Keratinocyte (primary cell): Measurements from ENCODE around the gene KRT31. TPM values are rescaled to one million over a fixed set of nuclear protein-coding genes. Genes with fewer than 3 reads are reported as not detected.

Experiments
- DNase-seq: peaks from one replicate; pipeline ENCODE4 v3.0.0-alpha.2; 2011; ENCODE audit warnings: low read depth, missing footprints, low spot score
- FAIRE-seq: peaks from 2 replicates; lab custom pipeline; 2011; peaks lifted over from hg19 to GRCh38; lab: Jason Lieb, UNC
- H2AFZ ChIP-seq: 2 replicates; pipeline ENCODE4 v1.6.0; 2012; ENCODE audit warnings: low read length, control low read depth, inconsistent platforms; ENCODE audit not compliant: control insufficient read depth
- H3K27ac ChIP-seq: 2 replicates; pipeline ENCODE4 v1.5.1; 2011; ENCODE audit warnings: low read length; ENCODE audit not compliant: control insufficient read depth, insufficient read depth
- H3K27me3 ChIP-seq: 3 replicates; pipeline ENCODE4 v1.6.0; 2011; ENCODE audit warnings: low read length; ENCODE audit not compliant: control insufficient read depth, insufficient read depth; ENCODE audit errors: extremely low read depth
- H3K36me3 ChIP-seq, 2 experiments: 2 replicates in 1 of 2; 3 replicates in 1 of 2; pipeline ENCODE4 v1.5.1; 2011; ENCODE audit warnings: low read length in 2 of 2, mild to moderate bottlenecking in 1 of 2; ENCODE audit not compliant: control insufficient read depth in 2 of 2, insufficient read depth in 2 of 2; ENCODE audit errors: extremely low read depth in 1 of 2
- H3K4me1 ChIP-seq: 3 replicates; pipeline ENCODE4 v1.5.1; 2011; ENCODE audit warnings: low read length; ENCODE audit not compliant: control insufficient read depth, insufficient read depth; ENCODE audit errors: extremely low read depth
- H3K4me2 ChIP-seq: 3 replicates; pipeline ENCODE4 v1.6.0; 2011; ENCODE audit warnings: low read depth, low read length; ENCODE audit not compliant: control insufficient read depth, insufficient read depth; ENCODE audit errors: extremely low read depth
- H3K4me3 ChIP-seq, 3 experiments: fragments of 200-600 bp in 1 of 3; sonication (generic) in 1 of 3; 2 replicates in 2 of 3; 3 replicates in 1 of 3; pipeline ENCODE4 v1.5.1; 2011 to 2016; ENCODE audit warnings: low read length in 3 of 3, mild to moderate bottlenecking in 3 of 3, control low read depth in 2 of 3, inconsistent platforms in 1 of 3, low read depth in 1 of 3, mixed read lengths in 1 of 3, mixed run types in 1 of 3, moderate library complexity in 1 of 3; ENCODE audit not compliant: control insufficient read depth in 2 of 3, insufficient read depth in 2 of 3; ENCODE audit errors: extremely low read depth in 1 of 3
- H3K79me2 ChIP-seq: 2 replicates; pipeline ENCODE4 v1.6.0; 2012; ENCODE audit warnings: low read length; ENCODE audit not compliant: control insufficient read depth, insufficient read depth
- H3K9ac ChIP-seq: 3 replicates; pipeline ENCODE4 v1.6.0; 2011; ENCODE audit warnings: low read length; ENCODE audit not compliant: control insufficient read depth, insufficient read depth; ENCODE audit errors: extremely low read depth
- H3K9me1 ChIP-seq: 3 replicates; pipeline ENCODE4 v1.6.0; 2011; ENCODE audit warnings: low read length; ENCODE audit not compliant: control insufficient read depth, insufficient read depth; ENCODE audit errors: extremely low read depth
- H3K9me3 ChIP-seq: 2 replicates; pipeline ENCODE4 v1.5.1; 2012; ENCODE audit warnings: low read depth, low read length; ENCODE audit not compliant: control insufficient read depth
- H4K20me1 ChIP-seq: 3 replicates; pipeline ENCODE4 v1.6.0; 2011; ENCODE audit warnings: low read length; ENCODE audit not compliant: control insufficient read depth, insufficient read depth; ENCODE audit errors: extremely low read depth
- EZH2 ChIP-seq: IDR thresholded peaks from one replicate; pipeline ENCODE4 v1.6.1; 2012; ENCODE audit warnings: inconsistent platforms, mild to moderate bottlenecking, low read length, moderate library complexity
- dilution Hi-C: fragments of 300-500 bp; cut with MboI; formaldehyde crosslinking; loops from one replicate; pipeline ENCODE4 v1.7.0; 2020; ENCODE audit warnings: low sequenced_read_pairs; ENCODE audit not compliant: extremely low pct_ligation_motif_present
- polyA plus RNA-seq, 5 experiments: library from polyadenylated mRNA; depleted of rRNA in 3 of 5; stranded (reverse) in 3 of 5; stranded (forward) in 1 of 5; unstranded in 1 of 5; fragments of >200 nt; gene quantifications; 1 replicate in 1 of 5; 2 replicates in 3 of 5; 3 replicates in 1 of 5; pipeline versions ENCODE4 v1.2.1 to v1.2.3, GENCODE V29; 2011 to 2012; ENCODE audit warnings: missing spikeins in 2 of 5, low read depth in 1 of 5, low replicate concordance in 1 of 5
- TF ChIP-seq, protein P1 (sequence below), 3 experiments: IDR thresholded peaks in 1 of 3; conservative IDR thresholded peaks in 1 of 3; optimal IDR thresholded peaks in 1 of 3; 2 replicates in 2 of 3; 3 replicates in 1 of 3; pipeline versions ENCODE3 to v1.5.1; 2011; ENCODE audit warnings: low read length in 3 of 3, mild to moderate bottlenecking in 3 of 3, moderate library complexity in 2 of 3, control low read depth in 1 of 3, inconsistent platforms in 1 of 3; ENCODE audit not compliant: insufficient read depth in 2 of 3; ENCODE audit errors: extremely low read depth in 1 of 3

The KRT31 gene
- polyA plus RNA-seq, 1 donor (not counting 4 experiments of a cell fraction or from before 2014, with no cell fraction given), result 24.9 TPM

DNA sequence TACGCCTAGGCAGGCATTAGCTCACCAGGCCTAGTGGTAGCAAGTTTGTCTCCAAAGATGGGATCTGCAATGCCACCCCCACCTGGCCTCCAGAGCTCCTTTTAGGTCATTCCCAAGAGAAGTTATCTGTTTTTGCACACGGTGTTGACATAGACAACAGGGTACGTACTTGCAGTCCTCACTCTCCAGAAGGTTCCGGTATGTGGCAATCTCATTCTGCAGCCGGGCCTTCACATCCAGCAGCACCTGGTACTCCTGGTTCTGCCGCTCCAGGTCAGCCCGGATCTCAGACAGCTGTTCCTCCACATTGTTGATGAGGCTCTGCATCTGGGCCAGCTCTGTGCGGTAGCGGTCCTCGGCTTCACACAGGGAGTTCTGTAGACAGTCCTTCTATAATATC is 9.8 kb upstream of the KRT31 start:
- FAIRE-seq (no peak), DNase-seq (no peak)
- H3K36me3 ChIP-seq, result no peaks in the 10 kb centered on the region
- no peaks in the 10 kb centered on the region for H3K27me3 ChIP-seq
- no peaks in the 10 kb centered on the region for H3K79me2 ChIP-seq
- dilution Hi-C loops, result no loop called here
- H3K4me1 ChIP-seq, result peaks cover 25% of the 10 kb centered on the region
- H3K9ac ChIP-seq, result no peak overlapping the region
- TF ChIP-seq EZH2, result no peak
- TF ChIP-seq, protein P1, sequence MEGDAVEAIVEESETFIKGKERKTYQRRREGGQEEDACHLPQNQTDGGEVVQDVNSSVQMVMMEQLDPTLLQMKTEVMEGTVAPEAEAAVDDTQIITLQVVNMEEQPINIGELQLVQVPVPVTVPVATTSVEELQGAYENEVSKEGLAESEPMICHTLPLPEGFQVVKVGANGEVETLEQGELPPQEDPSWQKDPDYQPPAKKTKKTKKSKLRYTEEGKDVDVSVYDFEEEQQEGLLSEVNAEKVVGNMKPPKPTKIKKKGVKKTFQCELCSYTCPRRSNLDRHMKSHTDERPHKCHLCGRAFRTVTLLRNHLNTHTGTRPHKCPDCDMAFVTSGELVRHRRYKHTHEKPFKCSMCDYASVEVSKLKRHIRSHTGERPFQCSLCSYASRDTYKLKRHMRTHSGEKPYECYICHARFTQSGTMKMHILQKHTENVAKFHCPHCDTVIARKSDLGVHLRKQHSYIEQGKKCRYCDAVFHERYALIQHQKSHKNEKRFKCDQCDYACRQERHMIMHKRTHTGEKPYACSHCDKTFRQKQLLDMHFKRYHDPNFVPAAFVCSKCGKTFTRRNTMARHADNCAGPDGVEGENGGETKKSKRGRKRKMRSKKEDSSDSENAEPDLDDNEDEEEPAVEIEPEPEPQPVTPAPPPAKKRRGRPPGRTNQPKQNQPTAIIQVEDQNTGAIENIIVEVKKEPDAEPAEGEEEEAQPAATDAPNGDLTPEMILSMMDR (optimal IDR thresholded peaks at IDR 0.05 in 1 of 3, IDR thresholded peaks at IDR 0.05 in 1 of 3, conservative IDR thresholded peaks at IDR 0.05 in 1 of 3; ENCODE audit: extremely low read depth in 1 of 3, insufficient read depth in 2 of 3, low read length in 3 of 3), result no peak
- no peaks in the 10 kb centered on the region for H3K9me1 ChIP-seq
- H3K9me3 ChIP-seq, result no peaks in the 10 kb centered on the region
- no peak overlapping the region for H3K27ac ChIP-seq
- H2AFZ ChIP-seq, result no peak overlapping the region
- H3K4me2 ChIP-seq, result no peak overlapping the region
- no peaks in the 10 kb centered on the region for H4K20me1 ChIP-seq
- H3K4me3 ChIP-seq, result no peak overlapping the region

DNA sequence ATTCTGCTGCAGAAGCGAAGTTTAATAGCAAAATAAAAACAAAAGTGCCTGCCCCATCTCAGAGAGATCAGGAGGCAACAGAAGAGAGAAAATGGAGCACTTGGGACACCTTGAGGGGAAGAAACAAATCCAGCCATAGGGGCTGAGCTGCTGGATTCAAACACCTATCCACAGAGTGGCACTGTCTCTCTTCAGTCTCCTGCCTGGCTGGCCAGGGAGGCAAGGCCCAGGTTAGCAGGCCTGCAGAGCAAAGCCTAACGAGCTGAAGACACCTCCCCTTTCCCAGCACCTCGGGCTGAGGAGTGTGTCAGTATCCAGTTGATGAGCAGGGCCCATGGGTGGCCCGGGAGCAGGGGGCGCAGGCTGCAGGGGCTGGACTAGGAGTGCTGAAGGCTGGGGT is 8.8 kb upstream of the KRT31 start:
- DNase-seq, result no peak
- dilution Hi-C loops, result no loop called here
- peaks cover 29% of the 10 kb centered on the region for H3K4me1 ChIP-seq
- H3K36me3 ChIP-seq, result no peaks in the 10 kb centered on the region
- no peaks in the 10 kb centered on the region for H4K20me1 ChIP-seq
- H3K9ac ChIP-seq, result no peak overlapping the region
- no peak overlapping the region for H2AFZ ChIP-seq
- no peak overlapping the region for H3K4me3 ChIP-seq
- no peak for TF ChIP-seq EZH2
- TF ChIP-seq, protein P1 (optimal IDR thresholded peaks at IDR 0.05 in 1 of 3, IDR thresholded peaks at IDR 0.05 in 1 of 3, conservative IDR thresholded peaks at IDR 0.05 in 1 of 3; ENCODE audit: extremely low read depth in 1 of 3, insufficient read depth in 2 of 3, low read length in 3 of 3), result peak; percentile 28 to 78 (median 61)
- no peak overlapping the region for H3K27ac ChIP-seq
- no peaks in the 10 kb centered on the region for H3K27me3 ChIP-seq
- no peak overlapping the region for H3K4me2 ChIP-seq
- FAIRE-seq, result peak; percentile 53
- no peaks in the 10 kb centered on the region for H3K79me2 ChIP-seq
- H3K9me1 ChIP-seq, result no peaks in the 10 kb centered on the region
- H3K9me3 ChIP-seq, result no peaks in the 10 kb centered on the region
